GM18907 (cell line): ENCODE results near the gene MAGED1.
"Not testable (repeated sequence)": the region's sequence is repeated elsewhere in the genome, so short reads cannot be mapped to it uniquely, and the experiment has no call there.

Source experiments
- ATAC-seq: cut with Tn5 transposase; IDR thresholded peaks from one replicate; pipeline ENCODE4 v1.9.1; 2021; ENCODE audit warnings: mild to moderate bottlenecking, moderate library complexity; ENCODE audit not compliant: unreplicated experiment

MAGED1 gene

GRCh38 chrX:51893931-51894696, 691 bp downstream of the MAGED1 start:
- ATAC-seq = no peak

- peak; percentile 70 for ATAC-seq
Measured at GRCh38 chrX:51894697-51895336, 1.4 kb downstream of the MAGED1 start.

- ATAC-seq = no peak
Measured at GRCh38 chrX:51896626-51897025, 3.2 kb downstream of the MAGED1 start.

GRCh38 chrX:51899741-51900140, 6.3 kb downstream of the MAGED1 start:
- no peak for ATAC-seq

GRCh38 chrX:51902510-51903050, 9.2 kb downstream of the MAGED1 start:
- ATAC-seq = no peak

- not testable (repeated sequence) for ATAC-seq
Measured at GRCh38 chrX:51905152-51905551, 11.7 kb downstream of the MAGED1 start.

- no peak for ATAC-seq
Measured at GRCh38 chrX:51905711-51906110, 12.3 kb downstream of the MAGED1 start.

GRCh38 chrX:51917604-51918003, 24.2 kb downstream of the MAGED1 start:
- no peak for ATAC-seq

GRCh38 chrX:51922561-51922960, 29.1 kb downstream of the MAGED1 start:
- no peak for ATAC-seq

GRCh38 chrX:51931566-51932150, 38.2 kb downstream of the MAGED1 start:
- no peak for ATAC-seq
